ENCODE data around the gene MXRA8.

Gene MXRA8

DNA sequence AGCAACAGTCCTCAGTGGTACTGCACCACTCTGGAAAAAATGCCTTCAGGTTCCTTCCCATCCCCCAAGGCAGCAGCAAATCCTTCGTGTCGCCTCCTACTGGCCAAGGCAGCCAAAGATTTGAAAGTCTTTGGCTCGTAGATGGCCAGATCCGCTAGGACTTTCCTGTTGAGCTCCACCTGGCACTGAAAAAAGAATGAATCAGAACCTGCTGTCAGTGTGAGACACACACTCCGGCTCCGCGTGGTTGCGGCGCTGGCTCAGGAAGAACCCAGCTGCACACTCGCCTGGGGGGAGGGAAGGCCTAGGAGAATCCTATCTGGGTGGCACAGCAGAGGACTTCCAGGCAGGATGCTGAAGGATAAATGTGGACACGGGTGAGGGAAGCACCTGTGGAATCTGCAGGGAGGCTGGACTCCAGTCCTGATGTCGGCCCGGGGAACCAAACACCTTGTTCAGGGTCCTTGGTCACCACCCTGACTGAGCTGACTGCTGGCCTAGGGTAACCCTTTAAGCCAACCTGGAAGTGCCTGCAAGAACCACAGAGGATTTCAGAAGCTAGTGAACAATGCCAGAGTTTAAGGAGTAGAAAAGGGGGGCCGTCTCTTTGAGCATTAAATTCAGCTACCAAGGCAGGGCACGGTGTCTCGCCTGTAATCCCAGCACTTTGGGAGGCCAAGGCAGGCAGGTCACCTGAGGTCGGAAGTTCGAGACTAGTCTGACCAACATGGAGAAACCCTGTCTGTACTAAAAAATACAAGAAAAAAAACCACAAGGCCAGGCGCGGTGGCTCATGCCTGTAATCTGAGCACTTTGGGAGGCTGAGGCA, 43.9 kb upstream of the MXRA8 start:
- no peak overlapping the region for H3K4me3 ChIP-seq (ENCODE audit: low read depth, low read length)
- in situ Hi-C loops (cut with HindIII; ENCODE audit: low sequenced_read_pairs): no loop called here
- TF ChIP-seq, protein P1, sequence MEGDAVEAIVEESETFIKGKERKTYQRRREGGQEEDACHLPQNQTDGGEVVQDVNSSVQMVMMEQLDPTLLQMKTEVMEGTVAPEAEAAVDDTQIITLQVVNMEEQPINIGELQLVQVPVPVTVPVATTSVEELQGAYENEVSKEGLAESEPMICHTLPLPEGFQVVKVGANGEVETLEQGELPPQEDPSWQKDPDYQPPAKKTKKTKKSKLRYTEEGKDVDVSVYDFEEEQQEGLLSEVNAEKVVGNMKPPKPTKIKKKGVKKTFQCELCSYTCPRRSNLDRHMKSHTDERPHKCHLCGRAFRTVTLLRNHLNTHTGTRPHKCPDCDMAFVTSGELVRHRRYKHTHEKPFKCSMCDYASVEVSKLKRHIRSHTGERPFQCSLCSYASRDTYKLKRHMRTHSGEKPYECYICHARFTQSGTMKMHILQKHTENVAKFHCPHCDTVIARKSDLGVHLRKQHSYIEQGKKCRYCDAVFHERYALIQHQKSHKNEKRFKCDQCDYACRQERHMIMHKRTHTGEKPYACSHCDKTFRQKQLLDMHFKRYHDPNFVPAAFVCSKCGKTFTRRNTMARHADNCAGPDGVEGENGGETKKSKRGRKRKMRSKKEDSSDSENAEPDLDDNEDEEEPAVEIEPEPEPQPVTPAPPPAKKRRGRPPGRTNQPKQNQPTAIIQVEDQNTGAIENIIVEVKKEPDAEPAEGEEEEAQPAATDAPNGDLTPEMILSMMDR (IDR thresholded peaks at IDR 0.05; ENCODE audit: low read depth, low read length, missing control alignments): peak; percentile 76
- no peak for DNase-seq (ENCODE audit: low read depth)

DNA sequence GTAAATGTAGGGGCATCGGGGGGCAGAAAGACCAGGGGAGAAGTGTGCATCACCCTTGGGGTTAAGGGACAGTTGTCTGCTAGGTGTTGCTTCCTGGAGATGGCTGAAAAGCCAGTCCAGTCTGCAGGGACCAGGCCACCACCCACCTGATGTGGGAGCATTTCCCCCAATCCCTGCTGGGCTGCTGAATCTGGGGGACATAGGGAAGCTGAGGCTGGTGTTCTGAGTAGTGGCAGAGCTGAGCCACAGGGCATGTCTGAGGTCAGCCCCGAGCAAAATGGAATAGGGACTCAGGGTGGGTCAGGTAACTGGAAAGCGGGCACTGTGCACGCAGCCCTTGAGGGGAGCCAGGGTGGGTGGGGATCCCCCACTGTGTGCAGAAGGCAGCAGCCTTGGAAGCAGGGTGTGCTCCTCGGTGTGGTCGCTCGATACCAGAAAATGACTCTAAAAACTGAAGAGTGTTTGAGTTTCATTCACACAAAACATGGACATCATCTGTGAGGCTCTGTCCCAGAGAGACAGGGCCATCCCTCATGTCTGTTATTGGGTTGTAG, 43.2 kb upstream of the MXRA8 start:
- no peak for DNase-seq (ENCODE audit: low read depth)
- in situ Hi-C loops (cut with HindIII; ENCODE audit: low sequenced_read_pairs): no loop called here
- TF ChIP-seq, protein P1 (IDR thresholded peaks at IDR 0.05; ENCODE audit: low read depth, low read length, missing control alignments): no peak
- H3K4me3 ChIP-seq (ENCODE audit: low read depth, low read length): no peak overlapping the region

DNA sequence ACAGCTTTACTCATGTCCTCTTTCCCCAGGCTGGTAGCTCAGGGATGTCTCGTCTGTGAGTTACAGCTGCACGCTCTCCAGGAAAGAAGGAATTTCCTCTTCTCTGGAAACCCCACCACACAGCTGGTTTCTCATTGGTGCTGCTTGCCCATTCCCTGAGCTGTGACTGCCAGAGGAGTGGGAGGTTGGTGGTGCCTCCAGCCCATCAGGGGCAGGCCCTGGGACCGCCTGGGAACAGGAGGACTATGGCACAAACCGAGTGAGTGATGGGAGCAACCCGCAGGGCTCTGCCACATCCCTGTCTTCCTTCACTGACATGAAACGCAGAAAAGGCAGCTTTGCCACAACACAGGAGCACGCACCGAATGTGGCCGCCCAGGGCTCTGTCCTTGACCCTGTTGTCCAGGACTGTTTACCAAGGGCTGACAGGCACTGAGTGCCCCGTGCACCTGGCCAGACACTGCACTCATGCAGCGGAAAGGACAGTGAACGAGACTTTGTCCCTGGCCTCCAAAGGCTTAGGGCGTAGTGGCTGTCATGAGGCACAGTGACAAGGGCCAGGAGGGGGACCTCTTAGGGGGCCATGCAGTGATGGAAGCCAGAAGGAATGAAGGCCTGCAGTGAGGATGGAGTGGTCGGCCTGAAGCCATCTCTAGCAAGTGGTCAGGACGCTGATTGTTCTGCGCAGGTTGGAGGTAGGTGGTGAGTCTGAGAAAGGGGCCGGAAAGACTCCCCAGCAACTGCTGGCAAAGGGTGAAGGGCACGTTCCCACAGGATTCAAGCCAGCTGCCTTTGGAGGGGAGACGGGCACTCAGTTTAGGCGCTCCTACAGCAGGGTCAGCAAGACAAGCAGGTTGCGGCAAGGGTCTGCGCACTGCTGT, 42.5 kb upstream of the MXRA8 start:
- peak overlapping the region; percentile 97 for H3K4me3 ChIP-seq (ENCODE audit: low read depth, low read length)
- TF ChIP-seq, protein P1 (IDR thresholded peaks at IDR 0.05; ENCODE audit: low read depth, low read length, missing control alignments): no peak
- DNase-seq (ENCODE audit: low read depth): no peak
- in situ Hi-C loops (cut with HindIII; ENCODE audit: low sequenced_read_pairs): no loop called here

DNA sequence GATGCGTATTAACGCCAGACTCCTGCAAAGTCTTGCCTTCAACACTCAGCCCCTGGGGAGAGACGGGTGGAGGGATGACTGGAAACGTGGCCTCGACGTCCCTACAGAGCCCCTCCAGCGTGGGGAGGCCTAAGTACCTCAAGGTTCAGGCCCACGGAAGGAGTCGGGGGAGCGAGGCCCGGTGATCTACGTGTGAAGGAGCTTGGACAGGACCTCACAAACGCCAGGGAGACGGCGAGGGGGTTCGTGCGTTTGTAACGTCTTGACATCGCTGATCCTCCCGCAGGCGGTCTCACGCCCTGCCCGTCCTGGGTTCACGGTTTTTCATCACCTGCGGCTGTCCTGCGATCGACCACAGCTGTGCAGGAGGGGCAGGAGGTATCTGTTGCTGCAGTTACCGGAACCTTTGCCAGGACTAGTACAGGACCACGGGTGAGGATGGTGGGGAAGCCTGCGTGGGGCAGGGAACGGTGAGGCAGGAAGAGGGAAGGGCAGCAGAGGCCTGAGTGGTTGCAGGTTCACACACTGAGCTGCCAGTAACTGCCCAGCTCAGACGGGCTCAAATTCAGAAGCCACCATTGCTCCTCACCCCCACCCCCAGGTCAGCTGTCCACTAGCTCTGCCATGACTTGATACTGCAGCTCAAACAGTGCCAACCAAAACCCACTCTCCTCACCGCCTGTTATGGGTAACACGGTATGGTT, 41.7 kb upstream of the MXRA8 start:
- in situ Hi-C loops (cut with HindIII; ENCODE audit: low sequenced_read_pairs): no loop called here
- DNase-seq (ENCODE audit: low read depth): no peak
- TF ChIP-seq, protein P1 (IDR thresholded peaks at IDR 0.05; ENCODE audit: low read depth, low read length, missing control alignments): no peak
- H3K4me3 ChIP-seq (ENCODE audit: low read depth, low read length): peak overlapping the region; percentile 97

DNA sequence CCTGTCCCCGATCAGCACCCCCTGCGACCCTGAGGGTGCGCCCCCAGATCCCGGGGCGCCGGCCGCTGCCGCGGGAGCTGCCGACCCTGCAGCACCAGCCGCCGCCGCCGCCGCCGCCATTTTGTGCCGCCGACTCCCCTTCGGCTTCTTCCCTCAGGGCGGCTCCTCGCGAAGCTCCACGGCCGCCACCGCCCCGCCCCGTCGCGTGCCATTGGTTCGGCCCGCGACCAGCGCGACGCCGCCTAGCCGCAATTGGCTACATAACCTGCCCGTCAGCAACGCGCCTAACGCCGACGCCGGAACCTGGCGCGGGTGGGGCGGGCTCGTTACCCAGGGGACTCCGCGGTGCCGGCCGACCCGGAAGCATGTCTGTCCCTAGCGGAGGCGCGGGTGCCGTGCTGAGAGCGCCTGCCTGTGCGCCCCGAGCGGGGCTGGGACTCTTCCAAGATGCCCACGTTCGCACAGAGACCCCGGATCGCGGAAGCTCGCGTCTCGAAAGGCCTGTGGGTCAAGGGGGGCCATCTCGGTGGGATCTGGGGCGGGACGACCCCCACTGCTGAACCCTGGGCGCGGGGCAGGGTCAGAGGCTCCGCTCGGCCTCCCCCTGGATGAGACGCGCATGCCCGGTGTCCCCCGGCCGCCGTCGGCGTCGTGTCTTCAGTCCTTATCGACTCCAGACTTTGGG, 41.0 kb upstream of the MXRA8 start, which contains the start of gene CCNL2:
Gene CCNL2, minus strand, starts transcription at position 149 of the 685 bp plus-strand sequence. Its CDS starts 29 bp downstream, at position 120.
- TF ChIP-seq, protein P1 (IDR thresholded peaks at IDR 0.05; ENCODE audit: low read depth, low read length, missing control alignments): peak; percentile 61
- H3K4me3 ChIP-seq (ENCODE audit: low read depth, low read length): peak within 1 kb of the TSS; percentile 97
- in situ Hi-C loops (cut with HindIII; ENCODE audit: low sequenced_read_pairs): no loop called here
- peak; percentile 94 for DNase-seq (ENCODE audit: low read depth)
